H1 (cell line): ENCODE results near the gene PAK5. TPM values are rescaled to one million over a fixed set of nuclear protein-coding genes. Genes with fewer than 3 reads are reported as not detected.

Experiments
- CTCF ChIA-PET: fragments of 300-600 bp; sonication (Branson Sonifier 250); formaldehyde crosslinking; loops from one replicate; lab custom pipeline; 2021; ENCODE audit not compliant: partially characterized antibody; lab: Charles Lee
- POLR2A ChIA-PET: fragments of 300-600 bp; sonication (Branson Sonifier 250); formaldehyde crosslinking; loops from one replicate; lab custom pipeline; 2021; ENCODE audit warnings: inconsistent platforms; ENCODE audit not compliant: partially characterized antibody; lab: Charles Lee
- DNase-seq, 2 experiments: peaks; one replicate each; pipeline versions ENCODE4 v3.0.0 to v3.0.0-alpha.2; 2010 to 2022; ENCODE audit warnings: low spot score in 2 of 2, low read depth in 1 of 2, mixed read lengths in 1 of 2
- FAIRE-seq: peaks from 2 replicates; lab custom pipeline; 2011; peaks lifted over from hg19 to GRCh38; lab: Jason Lieb, UNC
- H2AFZ ChIP-seq: 2 replicates; pipeline ENCODE4 v1.8.1; 2012; ENCODE audit warnings: low read length, inconsistent platforms
- H2AK5ac ChIP-seq: 2 replicates; pipeline ENCODE4 v1.6.1; 2013; ENCODE audit warnings: low read depth, low read length
- H2BK120ac ChIP-seq: replicated peaks from 2 replicates; pipeline ENCODE3; 2013; ENCODE audit warnings: low read depth, low read length, inconsistent platforms
- H2BK12ac ChIP-seq: 2 replicates; pipeline ENCODE4 v1.6.1; 2013; ENCODE audit warnings: low read depth, low read length
- H2BK15ac ChIP-seq: 2 replicates; pipeline ENCODE4 v1.6.1; 2013; ENCODE audit warnings: low read length
- H2BK20ac ChIP-seq: 2 replicates; pipeline ENCODE4 v1.6.1; 2013; ENCODE audit warnings: low read length
- H2BK5ac ChIP-seq: 2 replicates; pipeline ENCODE4 v1.6.1; 2013; ENCODE audit warnings: low read depth, low read length
- H3K14ac ChIP-seq: 2 replicates; pipeline ENCODE4 v1.6.1; 2013; ENCODE audit warnings: inconsistent platforms; ENCODE audit not compliant: insufficient read length
- H3K18ac ChIP-seq: 2 replicates; pipeline ENCODE4 v1.6.1; 2013; ENCODE audit warnings: low read length; ENCODE audit errors: extremely low read depth
- H3K23ac ChIP-seq: 2 replicates; pipeline ENCODE4 v1.6.1; 2013; ENCODE audit warnings: inconsistent platforms; ENCODE audit not compliant: insufficient read length
- H3K23me2 ChIP-seq: 2 replicates; pipeline ENCODE4 v1.6.1; 2013; ENCODE audit warnings: low read depth, low read length
- H3K27ac ChIP-seq: 2 replicates; pipeline ENCODE4 v1.6.1; 2011; ENCODE audit warnings: low read depth, low read length, inconsistent platforms
- H3K27me3 ChIP-seq, 4 experiments: replicated peaks in 1 of 4; 1 replicate in 1 of 4; 2 replicates in 3 of 4; pipeline versions ENCODE4 v1.6.1 to v1.8.1; 2011 to 2013; ENCODE audit warnings: low read length in 3 of 4, mild to moderate bottlenecking in 3 of 4, inconsistent platforms in 2 of 4, mixed read lengths in 2 of 4, moderate library complexity in 1 of 4; ENCODE audit not compliant: control insufficient read depth in 3 of 4, insufficient read depth in 3 of 4; ENCODE audit errors: extremely low read depth in 1 of 4
- H3K36me3 ChIP-seq, 4 experiments: 2 replicates each; pipeline versions ENCODE4 v1.6.1 to v1.8.1; 2011 to 2013; ENCODE audit warnings: mild to moderate bottlenecking in 4 of 4, low read length in 3 of 4, moderate library complexity in 2 of 4, control low read depth in 1 of 4, inconsistent platforms in 1 of 4; ENCODE audit not compliant: insufficient read depth in 4 of 4, control insufficient read depth in 2 of 4
- H3K4ac ChIP-seq: replicated peaks from 2 replicates; pipeline ENCODE3; 2013; ENCODE audit warnings: low read length, low read depth, mixed read lengths, inconsistent platforms; ENCODE audit not compliant: insufficient read length
- H3K4me1 ChIP-seq, 4 experiments: replicated peaks in 1 of 4; 1 replicate in 1 of 4; 2 replicates in 3 of 4; pipeline versions ENCODE4 v1.6.1 to v1.8.1; 2011 to 2013; ENCODE audit warnings: low read length in 3 of 4, inconsistent platforms in 2 of 4, mixed read lengths in 1 of 4; ENCODE audit not compliant: insufficient read depth in 4 of 4, control insufficient read depth in 3 of 4
- H3K4me2 ChIP-seq, 2 experiments: 2 replicates each; pipeline versions ENCODE4 v1.6.1 to v1.8.1; 2011 to 2013; ENCODE audit warnings: low read depth in 2 of 2, low read length in 2 of 2, control low read depth in 1 of 2, inconsistent platforms in 1 of 2, mild to moderate bottlenecking in 1 of 2; ENCODE audit not compliant: insufficient read depth in 1 of 2
- H3K4me3 ChIP-seq, 4 experiments: fragments of 200-600, 300-600 bp in 1 of 4; sonication (generic), shearing (Covaris generic), sonication (Bioruptor Twin) in 1 of 4; 2 replicates each; pipeline versions ENCODE4 v1.5.1 to v1.8.1; 2011 to 2016; ENCODE audit warnings: low read length in 4 of 4, low read depth in 3 of 4, control low read depth in 2 of 4, inconsistent platforms in 2 of 4, mild to moderate bottlenecking in 2 of 4, mixed read lengths in 1 of 4, moderate library complexity in 1 of 4; ENCODE audit not compliant: insufficient read depth in 2 of 4; ENCODE audit errors: extremely low read depth in 1 of 4
- H3K56ac ChIP-seq: replicated peaks from 2 replicates; pipeline ENCODE3; 2013; ENCODE audit warnings: low read depth, mild to moderate bottlenecking, mixed read lengths, low read length, inconsistent platforms; ENCODE audit not compliant: insufficient read length
- H3K79me1 ChIP-seq: 2 replicates; pipeline ENCODE4 v1.6.1; 2013; ENCODE audit warnings: low read depth, low read length, control low read depth
- H3K79me2 ChIP-seq, 2 experiments: 2 replicates each; pipeline versions ENCODE4 v1.6.1 to v1.8.1; 2012 to 2013; ENCODE audit warnings: low read length in 2 of 2, mild to moderate bottlenecking in 2 of 2, inconsistent platforms in 1 of 2; ENCODE audit not compliant: insufficient read depth in 2 of 2, control insufficient read depth in 1 of 2
- H3K9ac ChIP-seq, 4 experiments: replicated peaks in 1 of 4; 1 replicate in 1 of 4; 2 replicates in 3 of 4; pipeline versions ENCODE4 v1.6.1 to v1.8.1; 2011 to 2013; ENCODE audit warnings: low read depth in 3 of 4, low read length in 3 of 4, control low read depth in 2 of 4, mild to moderate bottlenecking in 2 of 4, moderate library complexity in 2 of 4, inconsistent platforms in 1 of 4; ENCODE audit errors: extremely low read depth in 1 of 4
- H3K9me3 ChIP-seq, 2 experiments: 2 replicates each; pipeline versions ENCODE4 v1.6.1 to v1.8.1; 2012 to 2013; ENCODE audit warnings: mild to moderate bottlenecking in 2 of 2, moderate library complexity in 2 of 2, control low read depth in 1 of 2, inconsistent platforms in 1 of 2, low read depth in 1 of 2, low read length in 1 of 2, mixed read lengths in 1 of 2; ENCODE audit not compliant: insufficient read depth in 2 of 2
- H4K20me1 ChIP-seq, 2 experiments: replicated peaks in 1 of 2; 2 replicates each; pipeline versions ENCODE3 to v1.8.1; 2011 to 2013; ENCODE audit warnings: inconsistent platforms in 2 of 2, low read length in 2 of 2, mild to moderate bottlenecking in 1 of 2; ENCODE audit not compliant: insufficient read depth in 2 of 2, control insufficient read depth in 1 of 2
- H4K5ac ChIP-seq: 2 replicates; pipeline ENCODE4 v1.6.1; 2013; ENCODE audit warnings: low read length, low read depth, mixed read lengths, inconsistent platforms; ENCODE audit not compliant: insufficient read length
- H4K8ac ChIP-seq: 2 replicates; pipeline ENCODE4 v1.8.0; 2013; ENCODE audit warnings: mild to moderate bottlenecking, moderate library complexity, low read length, inconsistent platforms; ENCODE audit not compliant: insufficient read depth; ENCODE audit errors: extremely low read depth
- H4K91ac ChIP-seq: replicated peaks from 2 replicates; pipeline ENCODE3; 2013; ENCODE audit warnings: low read length, mixed read lengths, inconsistent platforms; ENCODE audit not compliant: insufficient read length
- PHF8 ChIP-seq: fragments of 200-600 bp; sonication (generic); conservative IDR thresholded peaks from 2 replicates; pipeline ENCODE4 v1.7.1; 2012; ENCODE audit warnings: low read depth, mild to moderate bottlenecking, inconsistent platforms, low read length, moderate library complexity
- WGBS, 2 experiments: shearing (Covaris generic) in 1 of 2; methylation state at CpG; one replicate each; pipeline versions ENCODE4 v1.1.6 to v1.1.7; 2013 to 2015; ENCODE audit warnings: low lambda C conversion rate in 2 of 2, mixed read lengths in 2 of 2, inconsistent platforms in 1 of 2, low coverage in 1 of 2, missing lambda C conversion rate in 1 of 2; ENCODE audit not compliant: insufficient replicate concordance in 2 of 2, insufficient coverage in 1 of 2, insufficient read length in 1 of 2; ENCODE audit errors: extremely low coverage in 1 of 2, missing lambda C conversion rate in 1 of 2; 5-methylcytosine and 5-hydroxymethylcytosine counted together
- polyA plus RNA-seq, 7 experiments: library from polyadenylated mRNA; depleted of rRNA in 3 of 7; stranded (reverse) in 5 of 7; unstranded in 2 of 7; fragments of >200 nt in 5 of 7; fragments of 200-250 nt in 2 of 7; gene quantifications; 1 replicate in 5 of 7; 2 replicates in 1 of 7; 4 replicates in 1 of 7; pipeline versions ENCODE4 v1.2.1 to v1.2.3, GENCODE V29; 2011 to 2013; ENCODE audit warnings: missing spikeins in 2 of 7, mixed read lengths in 2 of 7
- total RNA-seq: library from RNA; stranded (reverse); fragmentation: NEBNext Ultra II Directional; extraction: Animal tissue kit (Norgen Biotek cat#: 25700); gene quantifications from 2 replicates; pipeline ENCODE4 v1.2.1, GENCODE V29; 2021

PAK5 gene
- total and polyA plus RNA-seq, 2 of the 8 experiments (the other 6 are each of a cell fraction or from before 2014, with no cell fraction given) = 0.54 to 0.80 TPM

DNA sequence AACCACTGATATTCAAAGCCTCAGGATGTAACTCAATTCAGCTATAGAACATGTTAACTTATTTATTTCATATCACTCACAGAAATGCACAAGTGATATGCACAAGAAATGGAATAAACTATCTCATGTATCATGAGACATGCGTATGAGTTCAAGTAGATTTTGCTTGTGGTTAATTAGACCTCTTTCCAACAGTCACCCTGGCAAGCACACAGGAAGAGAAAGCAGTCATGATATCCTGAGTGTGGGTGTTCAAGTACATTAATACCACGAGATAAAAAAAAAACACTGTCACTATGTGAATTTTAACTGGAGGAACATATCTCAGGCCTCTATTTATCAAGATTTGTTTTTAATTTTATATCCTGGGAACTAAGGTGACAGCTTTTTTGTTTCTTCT, 260.3 kb downstream of the PAK5 start:
- no peak overlapping the region for H3K4me3 ChIP-seq
- 87% methylated on average over 2 of the region's 2 CpGs; no CpG with 5 or more reads in 1 of the 2 experiments for WGBS, 2 experiments
- H2BK120ac ChIP-seq = no peak overlapping the region
- H3K4me1 ChIP-seq = peaks cover 8 to 26% (median 18%) of the 10 kb centered on the region in 4 experiments
- no peaks in the 10 kb centered on the region for H3K79me2 ChIP-seq
- no peaks in the 10 kb centered on the region for H3K79me1 ChIP-seq
- CTCF ChIA-PET = interaction anchor here (1.5 kb wide), 1 partner anchor 38 kb away, joined by 3 read pairs; no protein-coding TSS in a partner anchor
- no peak overlapping the region for H2BK5ac ChIP-seq
- no peak overlapping the region for H4K91ac ChIP-seq
- H3K4ac ChIP-seq = no peak overlapping the region
- no peak overlapping the region for H3K14ac ChIP-seq
- H2BK12ac ChIP-seq = no peak overlapping the region
- no peak overlapping the region for H4K5ac ChIP-seq
- peaks cover 0 to 23% (median 9%) of the 10 kb centered on the region in 4 experiments; a peak in 6 of 7 replicates for H3K27me3 ChIP-seq
- H3K9me3 ChIP-seq = no peaks in the 10 kb centered on the region; a peak in 1 of 4 replicates
- DNase-seq (no peak), FAIRE-seq (peak; percentile 24)
- no peak overlapping the region for H2BK20ac ChIP-seq
- no peak overlapping the region for H3K4me2 ChIP-seq
- TF ChIP-seq PHF8 = no peak
- H3K27ac ChIP-seq = no peak overlapping the region
- no peaks in the 10 kb centered on the region for H4K20me1 ChIP-seq
- no peak overlapping the region for H4K8ac ChIP-seq
- no peak overlapping the region for H2BK15ac ChIP-seq
- H3K36me3 ChIP-seq = no peaks in the 10 kb centered on the region
- no peak overlapping the region for H2AFZ ChIP-seq
- H3K23me2 ChIP-seq = 0 out of 2 replicates have a peak, but pooled peaks cover 2% of the 10 kb centered on the region
- POLR2A ChIA-PET = no interaction called here
- H3K56ac ChIP-seq = no peak overlapping the region
- no peak overlapping the region for H3K9ac ChIP-seq
- no peak overlapping the region for H3K23ac ChIP-seq
- no peak overlapping the region for H2AK5ac ChIP-seq
- H3K18ac ChIP-seq = no peak overlapping the region
